Measurements from ENCODE around the gene CYLD.

Gene CYLD

DNA sequence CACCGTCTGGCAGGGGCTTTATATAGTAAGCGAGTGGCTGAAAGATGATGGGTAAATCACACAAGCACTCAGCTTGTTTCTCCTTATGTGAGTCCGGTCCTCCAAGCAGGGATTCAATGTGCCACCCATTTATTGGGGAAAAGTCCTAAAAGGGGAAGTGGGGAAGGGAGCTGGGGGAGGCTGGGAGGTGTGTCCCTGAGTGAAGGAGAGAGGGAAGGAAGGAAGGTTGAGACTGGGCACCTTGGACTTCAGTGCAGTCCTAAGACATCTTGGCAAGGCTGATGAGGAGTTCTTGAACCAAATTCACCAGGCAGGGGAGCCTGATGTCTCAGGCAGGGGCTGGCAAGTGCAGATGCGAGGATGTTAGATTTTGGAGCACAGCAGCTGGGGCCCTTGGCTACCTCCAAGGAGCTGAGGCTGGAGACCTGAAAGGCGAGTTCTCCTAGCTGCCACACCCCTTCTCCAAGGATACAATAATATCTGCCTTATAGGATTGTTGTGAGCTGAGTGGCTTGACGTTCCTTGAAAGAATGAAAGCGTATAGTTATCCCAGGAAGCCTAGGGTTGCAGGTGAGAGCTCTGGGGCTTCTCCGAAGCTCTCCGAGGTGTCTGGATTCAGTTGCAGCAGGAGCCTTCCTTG lies 23.0 kb upstream of the CYLD start:
- no peak overlapping the region for H3K27ac Mint-ChIP-seq
- peaks cover 74% of the 10 kb centered on the region for H3K4me1 Mint-ChIP-seq (ENCODE audit: low read depth)
- H3K36me3 Mint-ChIP-seq (ENCODE audit: low read depth): peaks cover 99% of the 10 kb centered on the region
- peaks cover 13% of the 10 kb centered on the region for H3K9me3 Mint-ChIP-seq
- intact Hi-C loops (cut with micrococcal nuclease): no loop called here
- no peak overlapping the region for H3K4me3 Mint-ChIP-seq
- no peaks in the 10 kb centered on the region for H3K27me3 Mint-ChIP-seq

DNA sequence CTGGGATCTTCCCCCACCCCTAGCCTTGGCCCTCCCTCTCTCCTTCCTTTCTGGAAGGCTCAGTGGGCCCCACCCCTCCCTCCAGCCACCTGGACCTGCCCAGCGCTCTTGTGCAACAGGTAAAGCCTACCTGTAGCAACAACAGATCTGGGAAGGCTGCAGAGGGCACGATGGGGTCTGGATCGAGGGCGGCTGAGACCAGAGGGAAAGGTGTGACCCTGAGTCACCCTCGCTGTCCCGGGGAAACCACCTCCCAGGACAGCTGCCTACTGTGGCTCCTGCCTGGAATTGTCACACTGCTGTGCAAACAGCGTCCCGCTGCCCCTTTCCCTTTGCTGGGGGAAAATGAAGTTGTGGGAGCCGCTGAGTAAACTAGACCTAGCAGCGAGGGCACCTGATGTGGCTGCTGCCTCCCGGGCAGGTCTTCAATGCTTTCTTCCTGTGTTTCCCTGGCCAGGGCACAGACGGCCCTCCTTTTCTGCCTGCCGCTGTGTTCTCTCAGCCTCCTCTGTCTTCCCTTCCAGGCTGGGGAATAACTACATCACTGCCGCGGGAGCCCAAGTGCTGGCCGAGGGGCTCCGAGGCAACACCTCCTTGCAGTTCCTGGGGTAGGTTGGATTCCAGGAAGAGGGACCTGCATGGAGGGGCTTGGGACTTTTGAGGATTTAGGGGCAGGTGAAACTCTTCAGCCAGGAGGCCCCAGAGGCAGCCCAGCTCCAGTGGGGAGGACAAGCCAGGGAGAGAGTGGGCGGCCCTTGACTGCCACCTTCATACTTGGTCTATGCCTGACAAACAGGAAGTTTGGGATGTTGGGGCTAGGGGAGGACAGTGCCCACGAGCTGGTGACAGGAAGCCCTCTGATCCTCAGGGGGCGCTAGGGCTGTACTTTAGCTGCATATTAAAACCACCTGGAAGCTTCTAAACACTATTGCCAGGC lies 22.2 kb upstream of the CYLD start:
- peaks cover 99% of the 10 kb centered on the region for H3K36me3 Mint-ChIP-seq (ENCODE audit: low read depth)
- peaks cover 66% of the 10 kb centered on the region for H3K4me1 Mint-ChIP-seq (ENCODE audit: low read depth)
- no peak overlapping the region for H3K4me3 Mint-ChIP-seq
- peak overlapping the region; percentile 36 for H3K27ac Mint-ChIP-seq
- peaks cover 20% of the 10 kb centered on the region for H3K9me3 Mint-ChIP-seq
- intact Hi-C loops (cut with micrococcal nuclease): no loop called here
- no peaks in the 10 kb centered on the region for H3K27me3 Mint-ChIP-seq

DNA sequence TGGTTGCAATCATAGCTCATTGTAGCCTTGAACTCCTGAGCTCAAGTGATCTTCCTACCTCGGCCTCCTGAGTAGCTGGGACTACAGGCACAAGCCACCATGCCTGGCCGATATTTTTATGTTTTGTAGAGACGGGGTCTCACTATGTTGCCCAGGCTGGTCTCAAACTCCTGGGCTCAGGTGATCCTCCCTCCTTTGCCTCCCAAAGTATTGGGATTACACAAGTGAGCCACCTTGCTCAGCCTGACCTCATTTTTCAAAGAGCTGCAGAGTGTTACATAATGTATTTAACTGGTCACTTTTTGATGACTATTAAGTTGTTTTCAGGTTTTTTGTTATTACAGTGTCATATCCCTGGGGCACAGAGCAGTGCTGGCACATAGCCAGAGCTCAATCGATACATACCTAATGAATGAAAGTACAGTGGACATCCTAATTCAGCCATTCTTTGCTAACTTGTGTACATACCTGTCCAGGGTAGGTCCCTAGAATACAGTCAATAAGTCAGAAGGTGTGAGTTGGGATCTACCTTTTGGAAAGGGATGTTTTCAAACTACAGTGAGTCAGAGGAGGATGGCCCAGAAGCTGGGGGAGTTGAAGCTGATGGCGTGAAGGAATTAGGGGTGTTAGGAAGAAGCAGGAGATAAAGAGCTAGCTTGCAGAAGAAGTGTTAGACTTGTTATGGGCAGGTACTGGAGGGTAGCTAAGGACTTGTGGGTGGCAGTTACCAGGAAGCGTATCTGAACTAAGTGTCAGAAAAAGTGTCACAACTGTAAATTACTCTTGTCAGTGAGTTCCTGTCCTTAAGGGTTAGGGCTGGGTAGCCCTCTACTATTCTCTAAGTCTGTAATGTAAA lies 20.1 kb upstream of the CYLD start:
- Mint-ChIP-seq H3K27ac (no peak overlapping the region), H3K27me3 (no peaks in the 10 kb centered on the region), H3K36me3 (ENCODE audit: low read depth) (peaks cover 99% of the 10 kb centered on the region), H3K9me3 (peaks cover 20% of the 10 kb centered on the region), H3K4me3 (no peak overlapping the region), H3K4me1 (ENCODE audit: low read depth) (peaks cover 53% of the 10 kb centered on the region)
- intact Hi-C loops (cut with micrococcal nuclease): loop anchor here (1.0 kb wide), 1 partner anchor 8 kb away; no protein-coding TSS in a partner anchor

DNA sequence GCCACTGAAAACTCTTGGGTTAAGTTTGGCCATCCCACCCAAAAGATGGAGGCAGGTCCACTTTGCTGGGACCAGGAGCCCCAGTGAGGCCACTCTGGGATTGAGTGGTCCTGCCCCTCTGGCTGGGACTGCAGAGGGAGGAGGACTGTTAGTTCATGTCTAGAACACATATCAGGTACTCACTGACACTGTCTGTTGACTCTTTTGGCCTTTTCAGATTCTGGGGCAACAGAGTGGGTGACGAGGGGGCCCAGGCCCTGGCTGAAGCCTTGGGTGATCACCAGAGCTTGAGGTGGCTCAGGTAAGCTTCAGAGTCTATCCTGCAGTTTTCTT lies 19.5 kb upstream of the CYLD start:
- Mint-ChIP-seq H3K27ac (no peak overlapping the region), H3K9me3 (peaks cover 20% of the 10 kb centered on the region), H3K4me3 (no peak overlapping the region), H3K36me3 (ENCODE audit: low read depth) (peaks cover 99% of the 10 kb centered on the region), H3K27me3 (no peaks in the 10 kb centered on the region), H3K4me1 (ENCODE audit: low read depth) (peaks cover 47% of the 10 kb centered on the region)
- intact Hi-C loops (cut with micrococcal nuclease): no loop called here

DNA sequence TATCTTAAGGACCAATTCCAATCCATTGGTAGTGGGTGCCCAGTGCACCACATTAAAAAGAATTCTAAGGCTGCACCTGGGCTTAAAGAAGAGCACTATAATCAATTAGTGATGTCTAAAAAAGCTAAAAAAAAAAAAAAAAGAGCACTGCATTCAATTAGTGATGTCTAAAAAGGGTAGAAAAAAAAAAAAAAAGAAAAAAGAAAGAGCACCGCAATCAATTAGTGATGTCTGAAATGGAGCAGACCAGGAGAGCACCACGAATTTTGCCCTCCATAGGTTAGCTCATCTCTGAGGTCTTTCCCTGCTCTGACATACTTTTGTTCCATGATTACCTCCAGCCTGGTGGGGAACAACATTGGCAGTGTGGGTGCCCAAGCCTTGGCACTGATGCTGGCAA lies 18.9 kb upstream of the CYLD start:
- peaks cover 99% of the 10 kb centered on the region for H3K36me3 Mint-ChIP-seq (ENCODE audit: low read depth)
- intact Hi-C loops (cut with micrococcal nuclease): no loop called here
- no peak overlapping the region for H3K4me3 Mint-ChIP-seq
- H3K27me3 Mint-ChIP-seq: no peaks in the 10 kb centered on the region
- H3K4me1 Mint-ChIP-seq (ENCODE audit: low read depth): peaks cover 41% of the 10 kb centered on the region
- peaks cover 20% of the 10 kb centered on the region for H3K9me3 Mint-ChIP-seq
- no peak overlapping the region for H3K27ac Mint-ChIP-seq

DNA sequence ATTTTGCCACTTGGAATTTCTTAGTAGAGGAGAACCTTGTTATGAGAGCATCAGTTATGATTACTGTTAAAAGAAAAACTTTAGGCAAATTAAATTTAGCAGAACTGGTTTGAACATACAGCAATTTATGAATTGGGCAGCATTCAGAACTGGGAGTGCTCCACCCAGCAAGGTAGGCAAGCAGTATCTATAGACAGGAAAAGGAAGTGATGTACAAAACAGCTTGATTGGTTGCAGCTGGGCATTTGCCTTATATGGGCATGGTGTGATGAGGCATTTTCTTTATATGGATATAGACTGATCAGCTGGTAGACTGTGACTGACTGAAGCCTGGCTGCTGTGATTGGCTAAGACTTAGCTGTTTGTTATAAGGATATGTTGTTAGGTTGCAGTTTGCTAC lies 17.6 kb upstream of the CYLD start:
- intact Hi-C loops (cut with micrococcal nuclease): no loop called here
- peaks cover 20% of the 10 kb centered on the region for H3K9me3 Mint-ChIP-seq
- no peak overlapping the region for H3K4me3 Mint-ChIP-seq
- H3K27me3 Mint-ChIP-seq: no peaks in the 10 kb centered on the region
- H3K4me1 Mint-ChIP-seq (ENCODE audit: low read depth): peaks cover 28% of the 10 kb centered on the region
- H3K27ac Mint-ChIP-seq: no peak overlapping the region
- peaks cover 100% of the 10 kb centered on the region for H3K36me3 Mint-ChIP-seq (ENCODE audit: low read depth)

DNA sequence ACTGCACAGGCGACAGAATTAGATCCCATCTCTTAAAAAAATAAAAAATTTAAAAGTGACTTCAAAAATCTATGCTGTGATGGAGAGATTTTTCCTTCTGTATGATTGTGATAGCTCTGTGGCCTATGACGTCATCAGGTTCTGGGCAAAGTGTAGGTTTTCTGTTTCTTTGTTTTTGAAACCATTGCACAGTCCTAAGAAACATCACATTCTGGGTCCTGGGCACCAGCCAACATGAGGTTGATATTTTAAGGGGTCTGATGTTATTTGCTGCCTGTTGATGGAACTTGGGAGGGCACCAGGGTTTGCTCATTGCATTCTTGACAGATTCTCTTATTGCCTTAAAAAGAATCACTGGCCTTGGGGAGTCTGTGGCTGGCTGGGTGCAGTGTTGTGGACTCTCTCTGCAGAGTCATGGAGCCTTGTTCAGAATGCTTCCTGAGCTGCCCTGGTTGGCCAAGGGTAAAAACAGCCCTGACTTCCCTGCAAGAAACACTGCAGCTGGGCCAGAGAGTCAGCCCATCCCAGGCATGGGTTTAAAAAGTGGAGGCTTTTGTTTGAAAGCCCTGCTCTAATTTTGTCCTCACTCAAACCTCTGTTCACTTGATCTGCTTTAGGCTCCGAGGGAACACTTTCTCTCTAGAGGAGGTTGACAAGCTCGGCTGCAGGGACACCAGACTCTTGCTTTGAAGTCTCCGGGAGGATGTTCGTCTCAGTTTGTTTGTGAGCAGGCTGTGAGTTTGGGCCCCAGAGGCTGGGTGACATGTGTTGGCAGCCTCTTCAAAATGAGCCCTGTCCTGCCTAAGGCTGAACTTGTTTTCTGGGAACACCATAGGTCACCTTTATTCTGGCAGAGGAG lies 10.5 kb upstream of the CYLD start:
- no peak overlapping the region for H3K4me3 Mint-ChIP-seq
- H3K27me3 Mint-ChIP-seq: no peaks in the 10 kb centered on the region
- intact Hi-C loops (cut with micrococcal nuclease): no loop called here
- no peaks in the 10 kb centered on the region for H3K9me3 Mint-ChIP-seq
- peaks cover 28% of the 10 kb centered on the region for H3K4me1 Mint-ChIP-seq (ENCODE audit: low read depth)
- H3K36me3 Mint-ChIP-seq (ENCODE audit: low read depth): peaks cover 95% of the 10 kb centered on the region
- H3K27ac Mint-ChIP-seq: no peak overlapping the region

DNA sequence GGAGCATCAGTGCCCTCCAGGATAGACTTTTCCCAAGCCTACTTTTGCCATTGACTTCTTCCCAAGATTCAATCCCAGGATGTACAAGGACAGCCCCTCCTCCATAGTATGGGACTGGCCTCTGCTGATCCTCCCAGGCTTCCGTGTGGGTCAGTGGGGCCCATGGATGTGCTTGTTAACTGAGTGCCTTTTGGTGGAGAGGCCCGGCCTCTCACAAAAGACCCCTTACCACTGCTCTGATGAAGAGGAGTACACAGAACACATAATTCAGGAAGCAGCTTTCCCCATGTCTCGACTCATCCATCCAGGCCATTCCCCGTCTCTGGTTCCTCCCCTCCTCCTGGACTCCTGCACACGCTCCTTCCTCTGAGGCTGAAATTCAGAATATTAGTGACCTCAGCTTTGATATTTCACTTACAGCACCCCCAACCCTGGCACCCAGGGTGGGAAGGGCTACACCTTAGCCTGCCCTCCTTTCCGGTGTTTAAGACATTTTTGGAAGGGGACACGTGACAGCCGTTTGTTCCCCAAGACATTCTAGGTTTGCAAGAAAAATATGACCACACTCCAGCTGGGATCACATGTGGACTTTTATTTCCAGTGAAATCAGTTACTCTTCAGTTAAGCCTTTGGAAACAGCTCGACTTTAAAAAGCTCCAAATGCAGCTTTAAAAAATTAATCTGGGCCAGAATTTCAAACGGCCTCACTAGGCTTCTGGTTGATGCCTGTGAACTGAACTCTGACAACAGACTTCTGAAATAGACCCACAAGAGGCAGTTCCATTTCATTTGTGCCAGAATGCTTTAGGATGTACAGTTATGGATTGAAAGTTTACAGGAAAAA lies 9.7 kb upstream of the CYLD start:
- intact Hi-C loops (cut with micrococcal nuclease): no loop called here
- Mint-ChIP-seq H3K4me1 (ENCODE audit: low read depth) (peaks cover 36% of the 10 kb centered on the region), H3K36me3 (ENCODE audit: low read depth) (peaks cover 94% of the 10 kb centered on the region), H3K27ac (no peak overlapping the region), H3K27me3 (no peaks in the 10 kb centered on the region), H3K4me3 (no peak overlapping the region), H3K9me3 (no peaks in the 10 kb centered on the region)

DNA sequence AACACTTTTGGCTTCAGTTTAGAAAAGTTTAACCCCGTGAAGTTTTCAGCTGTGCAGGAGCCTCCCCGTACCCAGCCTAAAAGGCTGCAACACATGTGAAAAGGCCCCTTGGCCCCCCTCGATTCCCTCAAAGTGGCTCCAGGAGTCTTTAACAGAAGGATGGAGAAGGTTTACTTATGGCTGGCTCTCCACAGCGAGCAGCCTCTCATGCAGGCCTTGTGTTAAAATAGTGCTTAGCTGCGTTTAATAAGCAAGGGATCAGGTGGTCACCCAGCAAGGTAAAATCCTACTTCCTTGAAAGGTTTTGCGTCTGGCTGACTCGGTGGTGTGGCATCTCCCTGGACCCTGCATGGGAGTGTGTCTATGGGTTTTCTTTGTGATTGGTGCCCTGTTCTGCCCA lies 8.4 kb upstream of the CYLD start:
- intact Hi-C loops (cut with micrococcal nuclease): no loop called here
- Mint-ChIP-seq H3K27ac (no peak overlapping the region), H3K4me3 (no peak overlapping the region), H3K4me1 (ENCODE audit: low read depth) (peaks cover 46% of the 10 kb centered on the region), H3K9me3 (no peaks in the 10 kb centered on the region), H3K36me3 (ENCODE audit: low read depth) (peaks cover 84% of the 10 kb centered on the region), H3K27me3 (no peaks in the 10 kb centered on the region)

DNA sequence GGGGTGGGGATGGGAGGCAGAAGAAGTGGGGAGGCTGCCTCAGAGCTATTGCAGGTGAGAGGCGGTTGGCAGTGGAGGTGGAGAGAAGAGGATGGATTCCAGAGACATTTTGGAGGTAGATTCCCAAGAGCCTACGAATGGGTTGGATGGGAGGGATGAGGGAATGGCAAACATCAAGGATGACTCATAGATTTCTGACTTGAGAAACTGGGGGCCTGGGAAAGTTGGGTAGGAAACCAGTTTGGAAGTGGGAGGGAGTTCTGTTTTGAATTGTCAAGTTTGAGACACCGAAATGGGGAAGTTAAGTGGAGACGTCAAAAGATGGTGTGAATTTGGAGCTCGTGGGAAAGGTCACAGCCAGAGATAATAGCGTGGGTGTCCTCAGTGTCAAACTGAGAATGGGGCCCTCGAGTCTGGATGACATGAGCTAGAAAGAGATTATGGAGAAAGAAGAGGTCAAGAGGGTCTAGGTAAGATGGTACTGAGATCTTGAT lies 6.2 kb upstream of the CYLD start:
- H3K4me3 Mint-ChIP-seq: no peak overlapping the region
- no peaks in the 10 kb centered on the region for H3K27me3 Mint-ChIP-seq
- peak overlapping the region; percentile 31 for H3K27ac Mint-ChIP-seq
- H3K4me1 Mint-ChIP-seq (ENCODE audit: low read depth): peaks cover 67% of the 10 kb centered on the region
- H3K36me3 Mint-ChIP-seq (ENCODE audit: low read depth): peaks cover 75% of the 10 kb centered on the region
- H3K9me3 Mint-ChIP-seq: no peaks in the 10 kb centered on the region
- intact Hi-C loops (cut with micrococcal nuclease): no loop called here

DNA sequence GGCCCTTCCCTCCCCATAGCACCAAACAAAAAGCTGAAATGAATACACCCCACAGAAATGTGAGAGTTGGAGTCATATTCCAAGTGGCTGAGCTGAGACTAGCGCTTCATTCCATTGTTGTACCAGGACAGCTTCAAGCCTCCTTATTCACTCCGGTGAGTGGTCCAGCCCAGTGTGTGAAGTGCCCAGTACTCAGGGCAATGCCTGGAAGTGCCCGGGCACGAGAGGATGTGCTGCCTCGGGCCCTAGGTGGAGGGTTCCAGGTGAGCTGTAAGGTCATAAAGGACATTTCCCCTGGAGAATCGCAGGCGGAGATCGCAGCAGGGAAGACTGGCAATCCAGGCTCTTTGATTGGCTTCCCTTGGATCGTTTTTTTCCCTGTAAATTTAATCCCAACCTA lies 5.4 kb upstream of the CYLD start:
- no peak overlapping the region for H3K4me3 Mint-ChIP-seq
- H3K4me1 Mint-ChIP-seq (ENCODE audit: low read depth): peaks cover 75% of the 10 kb centered on the region

DNA sequence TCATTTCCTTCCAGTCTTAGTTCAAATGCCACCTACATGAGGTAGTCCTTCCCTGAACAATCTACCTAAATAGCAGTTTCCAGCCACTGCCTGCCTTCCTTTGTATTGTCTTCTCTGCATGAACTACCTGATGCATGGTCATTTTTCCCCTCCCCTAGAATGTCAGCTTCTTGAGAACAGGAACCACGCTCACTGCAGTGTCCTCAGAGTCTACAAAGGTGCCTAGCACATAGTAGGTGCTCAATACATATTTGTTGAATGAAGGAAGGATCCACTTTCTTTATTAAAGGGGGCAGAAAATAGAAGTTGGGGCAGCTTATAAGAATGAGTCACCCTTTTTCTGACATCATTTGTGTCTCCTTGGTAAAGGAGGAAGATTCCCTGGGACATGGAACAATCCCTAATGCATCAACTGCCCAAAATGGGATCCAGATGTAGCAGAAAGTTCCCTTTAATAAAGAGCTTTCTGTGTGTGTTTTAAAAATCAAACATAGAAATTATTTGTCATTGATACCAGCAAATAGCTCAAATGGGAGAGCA lies 4.4 kb upstream of the CYLD start:
- Mint-ChIP-seq H3K4me3 (no peak overlapping the region), H3K36me3 (ENCODE audit: low read depth) (peaks cover 57% of the 10 kb centered on the region), H3K4me1 (ENCODE audit: low read depth) (peaks cover 77% of the 10 kb centered on the region), H3K27ac (no peak overlapping the region), H3K27me3 (no peaks in the 10 kb centered on the region), H3K9me3 (no peaks in the 10 kb centered on the region)
- intact Hi-C loops (cut with micrococcal nuclease): no loop called here

More for the DNA sequence above, 5.4 kb upstream of the CYLD start:
- no peak overlapping the region for H3K27ac Mint-ChIP-seq
- peaks cover 67% of the 10 kb centered on the region for H3K36me3 Mint-ChIP-seq (ENCODE audit: low read depth)
- no peaks in the 10 kb centered on the region for H3K27me3 Mint-ChIP-seq
- no peaks in the 10 kb centered on the region for H3K9me3 Mint-ChIP-seq
- intact Hi-C loops (cut with micrococcal nuclease): no loop called here
